ENCODE data around the gene U2AF1L4. TPM values are rescaled to one million over a fixed set of nuclear protein-coding genes. Genes with fewer than 3 reads are reported as not detected.
A peak's percentile ranks its signal among the peaks of the same experiment; 100 is the strongest.

The U2AF1L4 gene
- total RNA-seq, 4 donors from 2014 or later, result 34.8 to 122 (median 44.9) TPM

DNA sequence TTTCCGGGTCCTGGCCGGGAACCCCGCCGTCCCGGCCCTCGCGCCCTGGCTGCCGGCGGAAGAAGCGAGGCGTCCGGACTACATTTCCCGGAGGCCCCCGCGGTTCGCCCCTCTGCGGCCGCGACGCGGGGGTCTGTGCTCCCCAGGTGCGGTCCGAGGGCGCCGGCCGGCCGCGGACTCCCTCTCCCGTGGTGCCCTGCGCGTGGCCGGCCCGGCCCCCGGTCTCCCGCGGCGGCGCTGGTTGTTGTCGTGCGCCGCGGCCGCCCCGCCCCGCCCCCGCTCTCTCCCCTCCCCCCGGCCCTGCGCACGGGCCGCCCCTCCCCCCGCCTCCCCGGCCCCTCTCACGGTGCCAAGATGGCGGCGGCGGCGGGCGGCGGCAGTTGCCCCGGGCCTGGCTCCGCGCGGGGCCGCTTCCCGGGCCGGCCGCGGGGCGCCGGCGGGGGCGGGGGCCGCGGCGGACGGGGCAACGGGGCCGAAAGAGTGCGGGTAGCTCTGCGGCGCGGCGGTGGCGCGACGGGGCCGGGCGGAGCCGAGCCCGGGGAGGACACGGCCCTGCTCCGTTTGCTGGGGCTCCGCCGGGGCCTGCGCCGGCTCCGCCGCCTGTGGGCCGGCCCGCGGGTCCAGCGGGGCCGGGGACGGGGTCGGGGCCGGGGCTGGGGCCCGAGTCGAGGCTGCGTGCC, 27.4 kb downstream of the U2AF1L4 start, which contains the start of gene KMT2B:
TSS of gene KMT2B (plus strand) at position 339 of the 680 bp plus-strand sequence. CDS start at position 355, 16 bp downstream.
- no peaks in the 10 kb centered on the region for H3K27me3 ChIP-seq
- H3K4me3 ChIP-seq, result peak within 1 kb of the TSS; percentile 81 to 89 (median 86)
- WGBS, 2 donors (ENCODE audit: low coverage in 1 of 2), result 1% methylated on average over 33 of the region's 109 CpGs; no CpG with 5 or more reads in 1 of the 2 donors
- intact Hi-C loops (cut with DNase I; ENCODE audit: low total_unique reads), result loop anchor here (10.0 kb wide), 1 partner anchor 173 kb away; the partner anchor contains the start of gene TMEM147
- TF ChIP-seq POLR2AphosphoS5 (IDR thresholded peaks at IDR 0.05) (peak in 1 of 3 donors; percentile 7), EP300 (IDR thresholded peaks at IDR 0.05; ENCODE audit: low read depth) (no peak)
- peak within 1 kb of the TSS; percentile 91 to 95 (median 92) for H3K27ac ChIP-seq
- in situ Hi-C loops (cut with MboI; ENCODE audit: low pct_ligation_motif_present in 1 of 4, low pct_unique_long_range_greater_than_20kb in 1 of 4, low sequenced_read_pairs in 3 of 4), result no loop called here
- DNase-seq, result peak; percentile 96
- peaks cover 18 to 28% (median 24%) of the 10 kb centered on the region in 4 donors for H3K4me1 ChIP-seq
- H3K9me3 ChIP-seq, result no peaks in the 10 kb centered on the region
- peaks cover 0 to 12% (median 3%) of the 10 kb centered on the region in 4 donors for H3K36me3 ChIP-seq

DNA sequence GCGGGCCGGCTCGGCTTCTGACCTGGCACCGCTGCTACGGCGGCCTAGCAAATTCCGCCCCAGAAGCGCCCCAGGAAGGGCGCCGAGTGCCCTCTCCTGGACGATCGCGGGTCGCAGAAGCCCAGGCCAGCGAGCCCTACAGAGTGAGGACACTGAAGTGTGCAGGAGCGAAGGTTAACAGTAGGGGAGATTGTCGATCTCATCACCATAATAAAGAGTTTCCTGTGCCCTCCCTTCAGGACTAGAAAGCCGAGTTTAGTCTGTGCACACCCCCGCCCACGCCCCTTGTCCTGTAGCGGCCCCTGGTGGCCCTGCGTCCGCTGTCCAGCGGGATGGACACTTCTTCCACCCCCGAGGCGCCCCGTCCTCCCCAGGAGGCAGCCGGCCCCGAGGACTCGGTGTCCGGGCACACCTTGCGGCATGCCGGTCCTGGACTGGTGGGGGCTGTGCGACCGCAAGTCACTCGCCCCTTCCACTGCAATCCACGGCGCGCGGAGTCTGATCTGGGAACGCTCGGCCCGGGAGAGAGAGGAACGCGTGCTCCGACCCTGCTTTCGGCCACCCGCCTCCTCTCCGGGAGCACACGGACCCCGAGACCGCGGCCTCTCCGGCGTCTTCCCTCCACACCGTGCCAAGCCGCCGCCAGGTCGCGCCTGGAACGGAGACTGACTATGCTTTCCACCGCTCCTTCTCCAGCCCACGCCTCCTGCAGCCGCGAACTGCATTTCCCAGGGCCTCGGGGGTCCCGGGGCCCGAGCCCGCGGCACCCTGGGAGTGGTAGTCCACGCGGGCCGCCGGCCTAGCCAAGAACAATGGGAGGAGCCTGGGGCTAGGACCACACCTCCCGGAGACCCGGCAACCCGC, 28.2 kb downstream of the U2AF1L4 start:
- no peaks in the 10 kb centered on the region for H3K27me3 ChIP-seq
- H3K9me3 ChIP-seq, result no peaks in the 10 kb centered on the region
- TF ChIP-seq, protein P1, sequence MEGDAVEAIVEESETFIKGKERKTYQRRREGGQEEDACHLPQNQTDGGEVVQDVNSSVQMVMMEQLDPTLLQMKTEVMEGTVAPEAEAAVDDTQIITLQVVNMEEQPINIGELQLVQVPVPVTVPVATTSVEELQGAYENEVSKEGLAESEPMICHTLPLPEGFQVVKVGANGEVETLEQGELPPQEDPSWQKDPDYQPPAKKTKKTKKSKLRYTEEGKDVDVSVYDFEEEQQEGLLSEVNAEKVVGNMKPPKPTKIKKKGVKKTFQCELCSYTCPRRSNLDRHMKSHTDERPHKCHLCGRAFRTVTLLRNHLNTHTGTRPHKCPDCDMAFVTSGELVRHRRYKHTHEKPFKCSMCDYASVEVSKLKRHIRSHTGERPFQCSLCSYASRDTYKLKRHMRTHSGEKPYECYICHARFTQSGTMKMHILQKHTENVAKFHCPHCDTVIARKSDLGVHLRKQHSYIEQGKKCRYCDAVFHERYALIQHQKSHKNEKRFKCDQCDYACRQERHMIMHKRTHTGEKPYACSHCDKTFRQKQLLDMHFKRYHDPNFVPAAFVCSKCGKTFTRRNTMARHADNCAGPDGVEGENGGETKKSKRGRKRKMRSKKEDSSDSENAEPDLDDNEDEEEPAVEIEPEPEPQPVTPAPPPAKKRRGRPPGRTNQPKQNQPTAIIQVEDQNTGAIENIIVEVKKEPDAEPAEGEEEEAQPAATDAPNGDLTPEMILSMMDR (IDR thresholded peaks at IDR 0.05), result peak; percentile 90 to 97 (median 93)
- TF ChIP-seq POLR2A (IDR thresholded peaks at IDR 0.05), result peak; percentile 44
- no peak for TF ChIP-seq EP300 (IDR thresholded peaks at IDR 0.05; ENCODE audit: low read depth)
- TF ChIP-seq POLR2AphosphoS5 (IDR thresholded peaks at IDR 0.05), result peak in 2 of 3 donors; percentile 53 to 54
- peaks cover 0 to 6% (median 0%) of the 10 kb centered on the region in 4 donors for H3K36me3 ChIP-seq
- WGBS, 2 donors (ENCODE audit: low coverage in 1 of 2), result 1% methylated on average over 62 of the region's 77 CpGs; no CpG with 5 or more reads in 1 of the 2 donors
- intact Hi-C loops (cut with DNase I; ENCODE audit: low total_unique reads) (loop anchor here (10.0 kb wide), 1 partner anchor 172 kb away; the partner anchor contains the start of gene TMEM147), in situ Hi-C loops (cut with MboI; ENCODE audit: low pct_ligation_motif_present in 1 of 4, low pct_unique_long_range_greater_than_20kb in 1 of 4, low sequenced_read_pairs in 3 of 4) (no loop called here)
- peak overlapping the region; percentile 91 to 95 (median 92) for H3K27ac ChIP-seq
- H3K4me3 ChIP-seq, result peak overlapping the region; percentile 75 to 89 (median 86)
- peak; percentile 89 for DNase-seq
- H3K4me1 ChIP-seq, result peaks cover 18 to 28% (median 24%) of the 10 kb centered on the region in 4 donors

DNA sequence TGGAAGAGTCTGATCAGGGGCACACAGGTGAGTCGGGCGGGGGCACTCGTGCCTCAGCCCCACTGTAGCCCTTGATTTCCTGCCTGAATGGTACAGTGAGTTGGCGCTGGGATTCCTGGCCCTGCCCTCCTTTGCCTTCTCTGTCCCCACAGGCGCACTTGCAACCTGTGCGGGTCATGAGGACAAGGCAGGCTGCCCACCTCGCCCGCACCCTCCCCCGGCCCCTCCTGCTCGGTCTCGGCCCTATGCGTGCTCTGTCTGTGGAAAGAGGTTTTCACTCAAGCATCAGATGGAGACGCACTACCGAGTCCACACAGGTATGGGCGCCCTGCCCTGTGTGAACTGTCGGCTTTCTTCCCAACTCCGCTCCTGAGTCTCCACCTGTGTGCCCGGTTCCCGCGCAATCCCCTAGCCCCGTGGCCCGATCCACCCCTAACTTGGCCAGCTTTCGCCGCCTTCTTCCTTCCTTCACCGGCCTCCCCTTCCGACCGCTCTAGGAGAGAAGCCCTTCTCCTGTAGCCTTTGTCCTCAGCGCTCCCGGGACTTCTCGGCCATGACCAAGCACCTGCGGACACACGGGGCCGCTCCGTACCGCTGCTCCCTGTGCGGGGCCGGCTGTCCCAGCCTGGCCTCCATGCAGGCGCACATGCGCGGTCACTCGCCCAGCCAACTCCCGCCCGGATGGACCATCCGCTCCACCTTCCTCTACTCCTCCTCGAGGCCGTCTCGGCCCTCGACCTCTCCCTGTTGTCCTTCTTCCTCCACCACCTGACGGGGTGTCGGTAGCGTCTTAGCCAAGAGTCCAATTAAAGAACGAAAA, 29.0 kb downstream of the U2AF1L4 start:
- no peak for TF ChIP-seq EP300 (IDR thresholded peaks at IDR 0.05; ENCODE audit: low read depth)
- TF ChIP-seq, protein P1 (IDR thresholded peaks at IDR 0.05), result no peak
- TF ChIP-seq POLR2A (IDR thresholded peaks at IDR 0.05), result no peak
- no peak for TF ChIP-seq POLR2AphosphoS5 (IDR thresholded peaks at IDR 0.05)
- Histone ChIP-seq H3K27ac (peak overlapping the region; percentile 91 to 95 (median 92)), H3K4me1 (peaks cover 18 to 28% (median 24%) of the 10 kb centered on the region in 4 donors), H3K36me3 (peaks cover 0 to under 1% (median 0%) of the 10 kb centered on the region in 4 donors), H3K27me3 (no peaks in the 10 kb centered on the region), H3K9me3 (no peaks in the 10 kb centered on the region), H3K4me3 (peak overlapping the region; percentile 75 to 89 (median 86))
- in situ Hi-C loops (cut with MboI; ENCODE audit: low pct_ligation_motif_present in 1 of 4, low pct_unique_long_range_greater_than_20kb in 1 of 4, low sequenced_read_pairs in 3 of 4), result no loop called here
- 0 to 1% methylated on average over 2 to 52 of the region's 52 CpGs for WGBS, 2 donors (ENCODE audit: low coverage in 1 of 2)
- DNase-seq, result no peak
- intact Hi-C loops (cut with DNase I; ENCODE audit: low total_unique reads), result loop anchor here (1.0 to 10.0 kb wide), 2 partner anchors 22 to 171 kb away; partner anchors contain the start of gene TMEM147

DNA sequence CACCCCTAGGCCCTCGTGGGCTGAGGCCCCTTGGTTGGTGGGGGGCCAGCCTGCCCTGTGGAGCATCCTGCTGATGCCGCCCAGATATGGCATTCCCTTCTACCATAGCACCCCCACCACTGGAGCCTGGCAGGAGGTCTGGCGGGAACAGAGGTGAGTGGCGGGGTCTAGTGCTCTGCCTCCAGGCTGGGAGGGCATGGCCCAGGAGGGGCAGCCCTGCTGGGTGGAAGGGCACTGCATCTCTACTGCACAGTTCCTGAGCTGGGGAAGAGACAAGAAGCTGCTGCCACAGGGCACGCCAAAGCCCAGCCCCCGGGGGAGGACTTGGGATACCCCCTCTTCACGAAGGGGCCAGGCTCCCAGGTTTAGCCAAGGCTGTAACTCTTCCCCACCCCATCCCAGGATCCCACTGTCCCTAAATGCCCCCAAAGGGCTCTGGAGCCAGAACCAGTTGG, 29.8 kb downstream of the U2AF1L4 start:
- no peaks in the 10 kb centered on the region for H3K36me3 ChIP-seq
- intact Hi-C loops (cut with DNase I; ENCODE audit: low total_unique reads), result loop anchor here (1.0 to 10.0 kb wide), 2 partner anchors 21 to 171 kb away; partner anchors contain the start of gene TMEM147
- no peak for TF ChIP-seq POLR2A (IDR thresholded peaks at IDR 0.05)
- TF ChIP-seq EP300 (IDR thresholded peaks at IDR 0.05; ENCODE audit: low read depth), result no peak
- H3K9me3 ChIP-seq, result no peaks in the 10 kb centered on the region
- DNase-seq, result no peak
- H3K27me3 ChIP-seq, result no peaks in the 10 kb centered on the region
- WGBS, 2 donors (ENCODE audit: low coverage in 1 of 2), result 73% methylated on average over 6 of the region's 7 CpGs; no CpG with 5 or more reads in 1 of the 2 donors
- in situ Hi-C loops (cut with MboI; ENCODE audit: low pct_ligation_motif_present in 1 of 4, low pct_unique_long_range_greater_than_20kb in 1 of 4, low sequenced_read_pairs in 3 of 4), result no loop called here
- peak overlapping the region in 2 of 4 donors; percentile 75 to 89 for H3K4me3 ChIP-seq
- H3K4me1 ChIP-seq, result peaks cover 18 to 28% (median 24%) of the 10 kb centered on the region in 4 donors
- peak overlapping the region; percentile 91 to 95 (median 92) for H3K27ac ChIP-seq

Measured in transverse colon (tissue), 4 donors.